ENCODE results near the gene FCAR.

GRCh38 chr19:54923276-54923675 lies 49.2 kb downstream of the FCAR start:
- no peak for TF ChIP-seq EZH2 (IDR thresholded peaks at IDR 0.05; ENCODE audit: insufficient read depth, low read length)
- no peak for TF ChIP-seq CTCF (IDR thresholded peaks at IDR 0.05; ENCODE audit: insufficient read depth, low read depth, low read length)

Data from astrocyte (in vitro differentiated cells and primary cell).